ENCODE measurements around the gene CCL23.

Gene CCL23

DNA sequence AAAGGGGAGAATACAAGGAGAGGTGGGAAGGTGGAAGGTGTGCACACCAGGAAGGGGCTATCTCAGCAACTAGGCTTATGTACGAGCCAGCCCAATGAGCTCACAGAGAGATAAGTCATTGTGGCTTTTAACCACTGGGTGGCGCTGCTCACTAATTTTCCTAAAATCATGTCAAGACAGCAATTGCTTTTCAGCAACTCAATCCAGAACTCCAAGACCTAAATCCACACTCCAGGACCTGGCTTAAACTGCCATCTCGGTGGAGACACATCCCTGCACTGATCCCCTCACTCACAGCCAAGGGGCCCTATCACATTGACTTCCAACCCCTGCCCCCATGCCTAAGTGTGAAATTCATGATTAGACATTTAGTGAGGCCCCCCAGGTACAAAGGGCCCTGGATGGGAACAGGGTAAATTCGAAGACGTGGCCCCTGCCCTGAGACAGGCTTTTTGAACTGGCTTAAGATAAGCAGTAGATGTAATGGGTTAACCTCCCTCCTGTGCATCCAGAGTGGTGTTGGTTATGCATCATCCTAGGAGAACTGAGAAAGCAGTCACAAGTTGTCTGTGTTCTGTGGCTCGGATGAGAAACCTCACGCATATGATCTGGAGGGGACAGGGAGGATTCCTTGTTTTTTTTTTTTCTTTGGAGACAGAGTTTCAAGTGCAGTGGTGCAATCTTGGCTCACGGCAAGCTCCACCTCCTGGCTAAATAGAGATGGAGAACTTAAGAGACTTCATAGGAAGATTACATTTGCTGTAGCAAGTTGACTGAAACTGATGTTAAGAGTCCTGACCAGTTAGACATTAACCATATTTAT is 48.0 kb downstream of the CCL23 start:
- DNase-seq (ENCODE audit: low spot score): peak; percentile 85

DNA sequence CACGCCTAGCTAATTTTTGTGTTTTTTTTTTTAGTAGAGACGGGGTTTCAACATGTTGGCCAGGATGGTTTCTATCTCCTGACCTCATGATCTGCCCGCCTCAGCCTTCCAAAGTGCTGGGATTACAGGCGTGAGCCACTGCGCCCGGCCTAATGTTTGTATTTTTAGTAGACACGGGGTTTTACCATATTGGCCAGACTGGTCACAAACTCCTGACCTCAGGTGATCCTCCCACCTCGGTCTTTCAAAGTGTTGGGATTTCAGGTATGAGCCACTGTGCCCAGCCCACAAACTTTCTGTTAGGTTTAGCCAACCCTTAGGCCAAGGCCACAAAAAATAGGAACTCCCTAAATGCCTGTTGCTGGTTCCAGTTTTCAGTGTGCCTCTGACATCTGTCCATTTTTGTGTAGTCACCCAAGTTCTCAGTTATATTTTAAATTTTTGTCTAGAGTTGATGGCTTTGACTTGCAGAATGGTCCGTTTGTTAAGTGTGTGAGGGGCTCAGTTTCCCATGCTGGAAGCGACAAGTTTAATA is 49.2 kb downstream of the CCL23 start:
- no peak for DNase-seq (ENCODE audit: low spot score)

DNA sequence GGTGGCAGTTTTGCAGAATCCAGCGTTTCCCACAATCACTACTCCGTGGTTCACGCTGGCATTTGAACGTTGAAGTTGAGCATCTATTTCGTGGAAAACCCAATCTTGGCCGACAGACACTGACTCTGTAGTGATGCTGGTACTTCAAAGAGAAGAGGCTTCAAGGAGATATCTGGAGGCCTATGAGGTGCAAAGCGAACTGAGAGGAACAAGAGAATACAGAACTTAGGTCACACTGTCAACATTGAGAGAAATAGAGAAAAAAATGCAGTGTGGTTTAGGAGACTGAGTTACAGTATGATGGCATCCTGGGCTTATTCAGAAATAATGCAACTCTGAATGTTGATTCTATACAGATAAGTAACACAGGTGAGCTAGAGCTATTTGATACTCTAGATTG is 52.5 kb downstream of the CCL23 start:
- no peak for DNase-seq (ENCODE audit: low spot score)

DNA sequence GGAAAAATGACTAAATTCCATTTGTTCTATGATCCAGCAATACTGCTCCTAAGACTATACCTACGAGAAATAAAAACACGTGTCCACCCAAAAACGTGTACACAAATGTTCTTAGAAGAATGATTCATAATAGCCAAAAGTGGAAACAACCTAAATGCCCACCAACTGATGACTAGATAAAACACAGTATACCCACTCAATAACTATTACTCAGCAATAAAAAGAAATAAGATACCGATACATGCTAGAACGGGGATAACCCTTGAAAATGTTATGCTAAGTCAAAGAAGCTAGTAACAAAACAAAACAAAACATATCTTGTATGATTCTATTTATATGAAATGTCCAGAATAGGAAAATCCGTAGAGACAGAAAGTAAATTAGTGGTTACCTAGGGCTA is 54.1 kb downstream of the CCL23 start:
- DNase-seq (ENCODE audit: low spot score): no peak

Measured in NAMALWA (cell line).